Superior temporal gyrus (tissue), 1 donor: ENCODE data around the gene POLE3.
"Not testable (repeated sequence)": the region's sequence is repeated elsewhere in the genome, so short reads cannot be mapped to it uniquely, and the experiment has no call there.

Experiments used
- DNase-seq: peaks from one replicate; pipeline ENCODE4 v3.0.0-alpha.2; 2016; ENCODE audit errors: extremely low spot score

POLE3 gene, protein sequence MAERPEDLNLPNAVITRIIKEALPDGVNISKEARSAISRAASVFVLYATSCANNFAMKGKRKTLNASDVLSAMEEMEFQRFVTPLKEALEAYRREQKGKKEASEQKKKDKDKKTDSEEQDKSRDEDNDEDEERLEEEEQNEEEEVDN

DNA sequence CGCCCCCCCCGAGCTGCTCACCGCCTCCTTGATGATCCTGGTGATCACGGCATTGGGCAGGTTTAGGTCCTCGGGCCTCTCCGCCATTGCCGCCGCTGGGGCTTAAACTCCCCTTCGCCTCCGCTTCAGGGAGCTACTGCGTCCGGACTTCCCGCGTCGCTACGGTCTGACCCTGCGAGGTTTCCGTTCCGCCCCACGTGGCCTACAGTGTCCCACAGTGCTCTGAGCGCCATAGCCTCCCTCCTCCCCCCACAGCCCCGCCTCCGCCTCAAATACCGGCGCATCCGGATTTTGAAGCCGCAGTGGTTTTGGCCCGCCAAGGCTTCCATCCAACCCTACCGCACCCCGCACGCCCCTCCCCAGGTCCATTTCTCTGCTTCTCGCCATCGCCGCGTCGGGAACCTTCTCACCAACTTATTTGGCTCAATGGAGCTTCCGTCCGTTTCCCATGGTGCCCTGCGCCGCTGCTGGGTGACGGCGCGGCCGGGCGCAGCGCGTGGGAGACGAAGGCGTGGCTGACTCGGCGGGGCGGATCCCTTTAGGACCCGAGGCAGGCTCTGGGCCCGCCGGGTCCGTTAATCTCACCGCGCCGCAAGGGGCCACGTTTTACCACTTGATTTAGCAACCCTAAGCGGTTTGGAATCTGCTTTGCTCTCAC is at the start of gene POLE3, which contains the start of gene C9orf43:
Gene POLE3, minus strand, starts transcription at position 469 of the 658 bp plus-strand sequence. Its CDS starts 382 bp downstream, at position 87.
Gene C9orf43, plus strand, starts transcription at position 541 of the 658 bp plus-strand sequence. CDS start 2,747 bp downstream, outside the sequence.
- DNase-seq, result peak; percentile 96

DNA sequence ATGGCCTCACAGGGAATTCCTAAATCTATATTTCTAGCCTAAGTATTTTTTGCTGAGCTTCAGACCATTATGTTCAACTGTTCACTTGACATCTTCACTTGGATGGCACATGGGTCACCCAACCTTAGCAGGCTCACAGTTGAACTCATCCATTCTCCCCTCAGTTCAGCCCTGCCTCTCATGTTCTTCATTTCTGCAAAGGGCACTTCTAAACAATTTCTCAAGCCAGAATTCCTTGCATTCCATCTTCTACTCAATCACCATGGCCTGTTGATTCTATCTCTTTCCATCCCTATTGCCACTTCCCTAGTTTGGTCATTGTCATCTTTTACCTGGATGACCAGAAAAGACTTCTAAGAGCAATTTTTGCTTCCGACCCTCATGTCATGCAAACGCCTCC is 45.8 kb upstream of the POLE3 start:
- DNase-seq, result no peak

DNA sequence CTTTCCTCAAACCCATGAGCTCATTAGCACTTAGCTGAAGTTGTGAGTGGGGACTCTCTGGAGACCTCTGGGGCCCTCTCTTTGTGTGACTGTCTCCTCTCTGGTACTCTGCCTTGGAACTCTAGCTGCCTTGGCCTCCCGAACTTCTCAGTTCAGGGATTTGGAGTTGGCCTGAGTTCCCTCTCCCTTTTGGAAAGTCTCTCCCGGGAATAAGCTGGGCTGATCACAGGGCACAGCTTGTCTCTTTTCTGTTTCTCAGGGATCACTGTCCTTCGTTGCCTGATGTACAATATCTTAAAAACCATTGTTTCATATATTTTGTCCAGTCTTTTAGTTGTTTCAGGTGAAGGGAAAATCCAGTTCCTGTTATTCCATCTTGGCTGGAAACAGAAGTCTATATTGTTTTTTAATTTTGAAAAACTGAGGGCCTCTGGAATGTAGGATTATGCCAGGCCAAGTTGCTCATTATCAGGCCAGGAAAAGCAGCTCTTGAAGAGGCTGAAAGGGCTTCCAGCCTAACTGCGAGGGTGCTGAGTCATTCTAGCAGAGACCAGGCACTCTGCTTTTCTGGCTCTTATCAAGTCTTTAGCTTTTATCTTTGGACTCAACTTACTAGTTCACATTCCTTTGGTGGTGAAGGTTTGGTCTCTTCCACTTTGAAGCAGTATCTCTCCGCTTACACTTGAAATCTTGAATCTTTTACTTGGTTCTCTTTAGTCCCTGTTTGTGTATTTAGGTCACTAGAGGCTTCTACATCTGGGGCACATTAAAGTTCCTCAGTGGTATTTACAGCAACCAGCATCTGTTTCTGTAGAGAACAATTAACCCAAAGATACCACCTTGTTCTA is 44.7 kb upstream of the POLE3 start:
- DNase-seq, result peak; percentile 22

DNA sequence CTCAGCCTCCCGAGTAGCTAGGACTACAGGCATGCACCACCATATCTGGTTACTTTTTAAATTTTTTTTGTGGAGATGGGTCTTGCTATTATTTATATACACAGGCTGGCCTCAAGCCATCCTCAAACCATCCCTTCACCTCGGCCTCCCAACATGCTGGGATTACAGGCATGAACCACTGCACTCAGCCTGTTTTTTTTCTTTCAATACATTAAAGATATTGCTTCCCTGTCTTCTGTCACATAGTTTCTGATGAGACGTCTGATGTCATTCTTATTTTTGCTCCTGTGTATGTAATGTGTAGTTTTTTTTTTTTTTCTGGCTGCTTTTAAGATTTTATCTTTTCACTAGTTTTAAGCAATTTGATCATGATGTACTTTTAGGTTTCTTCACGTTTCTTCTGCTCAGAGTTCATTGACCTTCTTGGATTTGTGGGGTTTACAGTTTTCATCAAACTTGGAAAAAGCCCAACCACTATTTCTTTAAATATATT is 41.7 kb upstream of the POLE3 start:
- no peak for DNase-seq

DNA sequence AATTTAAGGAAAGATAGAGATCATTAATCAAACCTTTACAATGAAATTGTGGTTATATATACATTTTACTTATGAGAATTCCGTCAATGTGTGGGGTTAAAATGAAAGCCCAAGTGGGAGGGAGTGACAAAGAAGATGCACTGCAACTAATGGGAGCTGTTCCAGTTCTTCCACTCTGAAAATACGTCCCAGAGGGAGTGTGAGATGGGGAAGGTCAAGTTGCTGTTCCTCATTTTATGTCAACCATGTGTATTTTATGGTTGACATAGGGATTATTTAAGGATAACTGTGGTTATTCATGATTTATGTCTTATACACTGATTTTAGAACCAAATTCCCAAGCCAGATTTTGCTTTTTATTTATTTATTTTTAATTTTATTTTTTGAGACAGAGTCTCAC is 38.9 kb upstream of the POLE3 start:
- DNase-seq, result no peak

DNA sequence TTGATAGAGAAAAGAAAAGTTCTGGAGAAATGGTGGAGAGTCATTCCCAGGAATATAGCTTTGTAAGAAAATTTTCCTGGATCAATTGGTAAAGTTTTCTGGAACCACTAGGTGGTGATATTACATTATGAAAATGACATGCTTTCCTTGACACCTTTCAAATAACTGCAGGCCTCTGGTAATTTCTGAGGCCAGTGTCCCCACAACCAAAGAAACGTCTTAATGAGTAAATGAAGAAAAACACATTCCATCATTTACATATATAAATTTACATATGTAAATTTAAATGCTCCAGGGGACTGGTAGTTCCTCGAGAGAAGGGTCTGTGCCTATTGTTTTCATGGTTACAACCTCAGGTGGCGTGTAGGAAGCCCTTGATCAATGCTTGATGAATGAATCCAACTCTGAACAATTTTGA is 35.9 kb upstream of the POLE3 start:
- DNase-seq, result peak; percentile 94

DNA sequence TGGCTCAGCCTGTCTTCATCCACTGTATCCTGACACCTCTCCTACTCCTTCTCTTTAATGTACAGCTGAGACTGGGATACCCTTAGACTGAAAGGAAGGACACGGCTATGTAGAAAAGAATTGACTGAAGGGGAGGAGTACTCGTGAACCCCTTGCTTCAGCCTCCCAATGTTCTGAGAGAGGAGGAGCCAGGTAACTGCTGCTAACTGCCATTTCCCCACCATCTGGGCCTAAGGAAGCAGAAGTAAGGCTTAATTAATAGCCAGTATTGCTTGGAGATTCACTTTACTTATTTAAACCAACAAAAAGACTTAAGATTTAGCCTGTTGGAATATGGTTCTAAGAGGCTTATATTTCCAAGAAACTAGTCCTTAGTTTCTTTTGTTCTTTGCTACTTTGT is 34.3 kb upstream of the POLE3 start:
- DNase-seq, result no peak

DNA sequence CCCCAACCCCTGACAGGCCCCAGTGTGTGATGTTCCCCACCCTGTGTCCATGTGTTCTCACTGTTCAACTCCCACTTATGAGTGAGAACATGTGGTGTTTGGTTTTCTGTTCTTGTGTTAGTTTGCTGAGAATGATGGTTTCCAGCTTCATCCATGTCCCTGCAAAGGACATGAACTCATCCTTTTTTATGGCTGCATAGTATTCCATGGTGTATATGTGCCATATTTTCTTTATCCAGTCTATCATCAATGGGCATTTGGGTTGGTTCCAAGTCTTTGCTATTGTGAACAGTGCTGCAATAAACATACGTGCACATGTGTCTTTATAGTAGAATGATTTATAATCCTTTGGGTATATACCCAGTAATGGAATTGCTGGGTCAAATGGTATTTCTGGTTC is 27.2 kb upstream of the POLE3 start:
- DNase-seq, result not testable (repeated sequence)

GRCh38 chr9:113436728-113437515 is 26.4 kb upstream of the POLE3 start:
- DNase-seq, result no peak

GRCh38 chr9:113431191-113431590 is 20.7 kb upstream of the POLE3 start:
- no peak for DNase-seq

DNA sequence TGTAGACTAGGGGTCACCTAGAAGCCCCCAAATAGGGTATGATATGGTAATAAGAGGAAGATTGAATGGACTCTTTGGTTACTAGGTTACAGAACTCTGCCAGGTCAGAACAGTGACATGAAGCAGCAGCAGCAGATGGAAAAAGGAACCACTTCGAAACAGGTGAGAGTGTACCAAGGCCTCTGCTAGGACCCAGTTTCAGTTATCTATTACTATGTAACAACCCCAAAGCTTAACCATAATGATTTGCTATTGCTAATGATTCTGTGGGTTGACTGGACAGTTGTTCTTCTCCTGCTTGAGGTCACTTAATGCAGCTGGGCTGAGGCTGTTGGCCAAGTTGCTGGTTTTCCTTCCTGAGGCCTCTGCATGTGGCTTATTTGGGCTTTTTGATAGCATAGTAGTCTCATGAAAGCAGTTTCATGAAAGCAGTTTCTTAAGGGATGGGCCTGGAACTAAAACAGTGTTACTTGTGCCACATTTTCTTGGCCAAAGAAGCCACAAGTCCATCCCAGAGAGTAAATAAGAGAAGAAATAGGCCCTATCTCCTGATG is 17.7 kb upstream of the POLE3 start:
- DNase-seq, result no peak

- no peak for DNase-seq
Measured at GRCh38 chr9:113427629-113428028, 17.2 kb upstream of the POLE3 start.

GRCh38 chr9:113426701-113427100 is 16.2 kb upstream of the POLE3 start:
- DNase-seq, result no peak

GRCh38 chr9:113425072-113425471 is 14.6 kb upstream of the POLE3 start:
- DNase-seq, result no peak

- DNase-seq, result no peak
Measured at GRCh38 chr9:113421726-113422125, 11.3 kb upstream of the POLE3 start.

DNA sequence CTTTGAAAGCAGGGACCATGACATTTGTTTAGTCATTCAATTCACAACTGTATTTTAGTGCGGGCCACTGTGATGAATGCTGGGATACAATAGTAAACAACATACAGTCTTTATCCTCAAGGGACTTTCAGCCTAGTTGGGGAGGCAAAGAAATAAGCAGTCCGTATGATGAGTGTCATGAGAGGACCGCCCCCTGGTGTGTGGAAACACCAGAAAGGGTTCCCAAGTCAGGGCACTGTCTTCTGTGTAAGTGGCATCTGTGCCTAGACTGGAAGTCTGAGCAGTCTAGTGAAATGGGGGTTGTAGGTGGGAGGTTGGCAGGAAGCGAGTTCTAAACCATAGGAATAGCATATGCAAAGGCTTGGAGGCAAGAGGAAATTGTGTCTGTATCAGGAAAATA is 6.9 kb upstream of the POLE3 start:
- DNase-seq, result no peak

- no peak for DNase-seq
Measured at GRCh38 chr9:113416149-113416721, 5.8 kb upstream of the POLE3 start.

GRCh38 chr9:113409883-113410206 is 630 bp downstream of the POLE3 start:
- DNase-seq, result no peak

DNA sequence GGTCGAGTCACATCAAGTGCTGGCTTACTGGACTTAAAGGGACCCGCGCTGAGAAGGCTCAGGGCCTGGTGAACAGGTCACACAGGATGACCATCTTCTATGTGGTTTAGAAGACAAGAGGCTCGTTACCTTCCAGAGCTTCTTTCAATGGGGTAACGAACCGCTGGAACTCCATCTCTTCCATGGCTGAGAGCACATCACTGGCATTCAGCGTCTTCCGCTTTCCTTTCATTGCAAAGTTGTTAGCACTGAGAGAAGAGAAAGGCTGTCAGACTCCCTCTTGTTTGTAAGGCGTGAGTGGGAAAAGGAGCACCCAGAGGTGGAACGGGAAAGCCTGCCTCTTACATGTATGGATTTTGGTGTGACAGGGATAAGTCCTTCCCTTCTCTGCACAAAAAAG is 994 bp downstream of the POLE3 start:
- no peak for DNase-seq

- peak; percentile 63 for DNase-seq
Measured at GRCh38 chr9:113406873-113407511, 3.5 kb downstream of the POLE3 start.

DNA sequence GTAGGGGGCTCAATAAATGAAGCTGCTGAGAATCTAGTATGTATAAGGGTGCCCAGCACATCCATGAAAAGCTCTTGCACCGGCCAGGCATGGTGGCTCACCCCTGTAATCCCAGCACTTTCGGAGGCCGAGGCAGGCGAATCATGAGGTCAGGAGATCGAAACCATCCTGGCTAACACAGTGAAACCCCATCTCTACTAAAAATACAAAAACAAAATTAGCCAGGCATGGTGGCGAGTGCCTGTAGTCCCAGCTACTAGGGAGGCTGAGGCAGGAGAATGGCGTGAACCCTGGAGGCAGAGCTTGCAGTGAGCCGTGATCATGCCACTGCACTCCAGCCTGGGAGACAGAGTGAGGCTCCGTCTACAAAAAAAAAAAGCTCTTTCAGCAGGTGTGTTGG is 4.1 kb downstream of the POLE3 start:
- DNase-seq, result not testable (repeated sequence)
